Thyroid gland (tissue), 4 donors: ENCODE measurements around the gene BCL3. TPM values are rescaled to one million over a fixed set of nuclear protein-coding genes. Genes with fewer than 3 reads are reported as not detected.

Experiments used
- DNase-seq, 2 donors: peaks; one replicate each; pipeline ENCODE4 v3.0.0-alpha.2; 2019
- H3K27ac ChIP-seq, 3 donors: fragments of 200-600 bp; sonication (generic); 1 replicate in 2 of 3; 2 replicates in 1 of 3; pipeline ENCODE4 v1.5.1; 2016 to 2019; ENCODE audit warnings: mild to moderate bottlenecking in 1 of 3, moderate library complexity in 1 of 3
- H3K27me3 ChIP-seq: fragments of 200-600 bp; sonication (generic); one replicate; pipeline ENCODE4 v1.5.1; 2019
- H3K36me3 ChIP-seq, 2 donors: fragments of 200-600 bp; sonication (generic); one replicate each; pipeline ENCODE4 v1.5.1; 2016 to 2019
- H3K4me1 ChIP-seq, 2 donors: fragments of 200-600 bp; sonication (generic); one replicate each; pipeline ENCODE4 v1.5.1; 2017 to 2019
- H3K4me3 ChIP-seq, 3 donors: fragments of 200-600 bp; sonication (generic); replicated peaks in 1 of 3; 1 replicate in 2 of 3; 2 replicates in 1 of 3; pipeline ENCODE4 v1.5.1; 2016; ENCODE audit warnings: mild to moderate bottlenecking in 1 of 3
- H3K9me3 ChIP-seq: fragments of 200-600 bp; sonication (generic); one replicate; pipeline ENCODE4 v1.5.1; 2017
- CTCF ChIP-seq, 6 experiments: fragments of 200-600 bp in 3 of 6; fragments of 450-650 bp in 3 of 6; sonication (generic) in 3 of 6; IDR thresholded peaks; one replicate each; pipeline ENCODE4 v1.5.1; 2016 to 2019; ENCODE audit warnings: antibody characterized with exemption in 6 of 6, mild to moderate bottlenecking in 2 of 6, inconsistent platforms in 1 of 6, moderate library complexity in 1 of 6
- POLR2A ChIP-seq, 2 donors: fragments of 450-650 bp; IDR thresholded peaks; one replicate each; pipeline ENCODE4 v1.6.1; 2017; ENCODE audit warnings: antibody characterized with exemption in 2 of 2, mild to moderate bottlenecking in 2 of 2, moderate library complexity in 1 of 2
- WGBS, 2 donors: methylation state at CpG; one replicate each; pipeline ENCODE4 v1.1.5; 2017; 5-methylcytosine and 5-hydroxymethylcytosine counted together
- intact Hi-C: fragments of 100-400 bp; cut with DNase I; formaldehyde crosslinking; loops from one replicate; pipeline ENCODE4 v1.15.1; 2023
- total RNA-seq, 4 donors: library from RNA; depleted of rRNA; stranded (reverse); fragments of >200 nt; gene quantifications; one replicate each; pipeline ENCODE4 v1.2.3, GENCODE V29; 2016

Gene BCL3
- total RNA-seq, 4 donors from 2014 or later: 12.4 to 56.2 (median 16.8) TPM

GRCh38 chr19:44738136-44738535, 10.4 kb upstream of the BCL3 start:
- no peaks in the 10 kb centered on the region for H3K9me3 ChIP-seq
- no peaks in the 10 kb centered on the region for H3K36me3 ChIP-seq
- 83 to 93% methylated on average over 2 of the region's 2 CpGs for WGBS, 2 donors
- TF ChIP-seq POLR2A (IDR thresholded peaks at IDR 0.05): no peak
- DNase-seq: no peak
- H3K4me1 ChIP-seq: peaks cover 57 to 69% of the 10 kb centered on the region in 2 donors
- peak overlapping the region; percentile 81 to 97 (median 95) for H3K27ac ChIP-seq
- H3K27me3 ChIP-seq: no peaks in the 10 kb centered on the region
- intact Hi-C loops: no loop called here
- no peak overlapping the region for H3K4me3 ChIP-seq

- no peaks in the 10 kb centered on the region for H3K27me3 ChIP-seq
- WGBS, 2 donors: 57 to 58% methylated on average over 9 to 11 of the region's 11 CpGs
- H3K9me3 ChIP-seq: no peaks in the 10 kb centered on the region
- H3K4me1 ChIP-seq: peaks cover 65 to 77% of the 10 kb centered on the region in 2 donors
- H3K36me3 ChIP-seq: no peaks in the 10 kb centered on the region
- peak overlapping the region; percentile 81 to 97 (median 95) for H3K27ac ChIP-seq
- TF ChIP-seq POLR2A (IDR thresholded peaks at IDR 0.05) (no peak), CTCF (IDR thresholded peaks at IDR 0.05) (no peak)
- DNase-seq: peak; percentile 75 to 78
- intact Hi-C loops: no loop called here
- H3K4me3 ChIP-seq: no peak overlapping the region
Measured at GRCh38 chr19:44738603-44739558, 9.6 kb upstream of the BCL3 start.

GRCh38 chr19:44740351-44740824, 8.1 kb upstream of the BCL3 start:
- no peaks in the 10 kb centered on the region for H3K36me3 ChIP-seq
- no peak overlapping the region for H3K4me3 ChIP-seq
- 38 to 40% methylated on average over 3 of the region's 3 CpGs for WGBS, 2 donors
- no peaks in the 10 kb centered on the region for H3K27me3 ChIP-seq
- peaks cover 65 to 90% of the 10 kb centered on the region in 2 donors for H3K4me1 ChIP-seq
- peak in 1 of 2 donors; percentile 35 for TF ChIP-seq POLR2A (IDR thresholded peaks at IDR 0.05)
- TF ChIP-seq CTCF (IDR thresholded peaks at IDR 0.05): no peak
- H3K27ac ChIP-seq: peak overlapping the region; percentile 81 to 97 (median 95)
- no peaks in the 10 kb centered on the region for H3K9me3 ChIP-seq
- DNase-seq: peak; percentile 48 to 66
- intact Hi-C loops: no loop called here

GRCh38 chr19:44741258-44741731, 7.2 kb upstream of the BCL3 start:
- 59 to 78% methylated on average over 6 of the region's 6 CpGs for WGBS, 2 donors
- H3K4me3 ChIP-seq: no peak overlapping the region
- no peaks in the 10 kb centered on the region for H3K9me3 ChIP-seq
- H3K36me3 ChIP-seq: no peaks in the 10 kb centered on the region
- no peaks in the 10 kb centered on the region for H3K27me3 ChIP-seq
- no peak for DNase-seq
- peaks cover 64 to 93% of the 10 kb centered on the region in 2 donors for H3K4me1 ChIP-seq
- H3K27ac ChIP-seq: peak overlapping the region; percentile 81 to 97 (median 95)
- TF ChIP-seq CTCF (IDR thresholded peaks at IDR 0.05) (no peak), POLR2A (IDR thresholded peaks at IDR 0.05) (no peak)
- intact Hi-C loops: no loop called here

- H3K4me3 ChIP-seq: no peak overlapping the region
- intact Hi-C loops: no loop called here
Measured at GRCh38 chr19:44741841-44742329, 6.6 kb upstream of the BCL3 start.

More at GRCh38 chr19:44741841-44742329, 6.6 kb upstream of the BCL3 start:
- H3K4me1 ChIP-seq: peaks cover 58 to 93% of the 10 kb centered on the region in 2 donors
- TF ChIP-seq CTCF (IDR thresholded peaks at IDR 0.05) (no peak), POLR2A (IDR thresholded peaks at IDR 0.05) (peak in 1 of 2 donors; percentile 46)
- H3K36me3 ChIP-seq: no peaks in the 10 kb centered on the region
- DNase-seq: peak; percentile 99
- no peaks in the 10 kb centered on the region for H3K9me3 ChIP-seq
- WGBS, 2 donors: 2 to 3% methylated on average over 11 to 13 of the region's 13 CpGs
- H3K27ac ChIP-seq: peak overlapping the region; percentile 81 to 97 (median 95)
- H3K27me3 ChIP-seq: no peaks in the 10 kb centered on the region
